Transverse colon (tissue), 4 donors: ENCODE data around the gene TMEM171. TPM values are rescaled to one million over a fixed set of nuclear protein-coding genes. Genes with fewer than 3 reads are reported as not detected.

ENCODE experiments used
- DNase-seq: peaks from one replicate; pipeline ENCODE4 v3.0.0-alpha.2; 2019
- H3K27ac ChIP-seq, 4 donors: fragments of 200-600 bp; sonication (generic); 2 replicates each; pipeline ENCODE4 v1.5.1; 2016 to 2018; ENCODE audit warnings: inconsistent platforms in 4 of 4
- H3K27me3 ChIP-seq: fragments of 200-600 bp; sonication (generic); 2 replicates; pipeline ENCODE4 v1.5.1; 2017; ENCODE audit warnings: inconsistent platforms
- H3K36me3 ChIP-seq, 4 donors: fragments of 200-600 bp; sonication (generic); 2 replicates each; pipeline ENCODE4 v1.5.1; 2017 to 2019; ENCODE audit warnings: inconsistent platforms in 4 of 4
- H3K4me1 ChIP-seq, 4 donors: fragments of 200-600 bp; sonication (generic); 2 replicates each; pipeline ENCODE4 v1.5.1; 2017 to 2020; ENCODE audit warnings: inconsistent platforms in 4 of 4
- H3K4me3 ChIP-seq, 4 donors: fragments of 200-600 bp; sonication (generic); 1 replicate in 1 of 4; 2 replicates in 3 of 4; pipeline versions ENCODE4 v1.5.1 to v1.6.1; 2017 to 2019; ENCODE audit warnings: inconsistent platforms in 4 of 4
- H3K9me3 ChIP-seq, 2 donors: fragments of 200-600 bp; sonication (generic); 2 replicates each; pipeline ENCODE4 v1.5.1; 2017 to 2019; ENCODE audit warnings: inconsistent platforms in 2 of 2
- CTCF ChIP-seq, 5 experiments: fragments of 200-600 bp in 3 of 5; fragments of 450-650 bp in 2 of 5; sonication (generic) in 3 of 5; IDR thresholded peaks; 1 replicate in 2 of 5; 2 replicates in 3 of 5; pipeline ENCODE4 v1.5.1; 2016 to 2017; ENCODE audit warnings: antibody characterized with exemption in 5 of 5, inconsistent platforms in 3 of 5, mild to moderate bottlenecking in 2 of 5, moderate library complexity in 1 of 5
- EP300 ChIP-seq: sonication (generic); formaldehyde crosslinking; IDR thresholded peaks from one replicate; pipeline ENCODE4 v1.6.1; 2017; ENCODE audit warnings: antibody characterized with exemption, low read depth
- POLR2A ChIP-seq: fragments of 450-650 bp; IDR thresholded peaks from one replicate; pipeline ENCODE4 v1.6.1; 2016; ENCODE audit warnings: antibody characterized with exemption, mild to moderate bottlenecking, moderate library complexity
- POLR2AphosphoS5 ChIP-seq, 3 donors: sonication (generic); formaldehyde crosslinking; IDR thresholded peaks; one replicate each; pipeline ENCODE4 v1.6.1; 2016; ENCODE audit warnings: antibody characterized with exemption in 3 of 3
- WGBS, 2 donors: methylation state at CpG; one replicate each; pipeline ENCODE4 v1.1.5; 2018; ENCODE audit warnings: low coverage in 1 of 2; 5-methylcytosine and 5-hydroxymethylcytosine counted together
- in situ Hi-C, 4 donors: fragments of 200-750 bp; cut with MboI; loops; one replicate each; pipeline versions ENCODE4 v1.15.0 to v1.15.1; 2017; ENCODE audit warnings: low sequenced_read_pairs in 3 of 4, low pct_ligation_motif_present in 1 of 4, low pct_unique_long_range_greater_than_20kb in 1 of 4
- intact Hi-C: fragments of 100-400 bp; cut with DNase I; formaldehyde crosslinking; loops from one replicate; pipeline ENCODE4 v1.15.1; 2023; ENCODE audit warnings: low total_unique reads
- total RNA-seq, 4 donors: library from RNA; depleted of rRNA; stranded (reverse); fragments of >200 nt; gene quantifications; one replicate each; pipeline ENCODE4 v1.1.0, GENCODE V29; 2016

The TMEM171 gene
- total RNA-seq, 4 donors from 2014 or later, result 32.8 to 179 (median 114) TPM

GRCh38 chr5:73115399-73116051 lies 4.8 kb upstream of the TMEM171 start:
- H3K36me3 ChIP-seq, result no peaks in the 10 kb centered on the region
- H3K27me3 ChIP-seq, result peaks cover 9% of the 10 kb centered on the region
- no peak overlapping the region for H3K4me3 ChIP-seq
- no peak for DNase-seq
- peaks cover 0 to 49% (median 32%) of the 10 kb centered on the region in 4 donors for H3K4me1 ChIP-seq
- intact Hi-C loops, result no loop called here
- in situ Hi-C loops, result no loop called here
- no peak for TF ChIP-seq EP300
- peak in 1 of 3 donors; percentile 26 for TF ChIP-seq POLR2AphosphoS5 (IDR thresholded peaks at IDR 0.05)
- H3K27ac ChIP-seq, result peak overlapping the region in 3 of 4 donors; percentile 22 to 48 (median 47)
- H3K9me3 ChIP-seq, result no peaks in the 10 kb centered on the region
- WGBS, 2 donors, result 30% methylated on average over 4 of the region's 4 CpGs; no CpG with 5 or more reads in 1 of the 2 donors

- in situ Hi-C loops (no loop called here), intact Hi-C loops (no loop called here)
- 50 to 79% methylated on average over 2 of the region's 2 CpGs for WGBS, 2 donors
- H3K36me3 ChIP-seq, result no peaks in the 10 kb centered on the region
- no peak overlapping the region for H3K4me3 ChIP-seq
- peaks cover 15% of the 10 kb centered on the region for H3K27me3 ChIP-seq
- peak overlapping the region in 1 of 4 donors; percentile 48 for H3K27ac ChIP-seq
- peaks cover 0 to 40% (median 30%) of the 10 kb centered on the region in 4 donors for H3K4me1 ChIP-seq
- no peaks in the 10 kb centered on the region for H3K9me3 ChIP-seq
- TF ChIP-seq CTCF (IDR thresholded peaks at IDR 0.05) (no peak), POLR2A (no peak), EP300 (no peak), POLR2AphosphoS5 (IDR thresholded peaks at IDR 0.05) (no peak)
- DNase-seq, result no peak
Observed at GRCh38 chr5:73116506-73116905, 3.9 kb upstream of the TMEM171 start.

GRCh38 chr5:73117088-73117740 lies 3.2 kb upstream of the TMEM171 start:
- peaks cover 0 to 43% (median 30%) of the 10 kb centered on the region in 4 donors for H3K4me1 ChIP-seq
- in situ Hi-C loops, result no loop called here
- H3K4me3 ChIP-seq, result no peak overlapping the region
- peaks cover 18% of the 10 kb centered on the region for H3K27me3 ChIP-seq
- no peaks in the 10 kb centered on the region for H3K9me3 ChIP-seq
- peak overlapping the region; percentile 79 to 94 (median 89) for H3K27ac ChIP-seq
- 44 to 50% methylated on average over 2 to 3 of the region's 3 CpGs for WGBS, 2 donors
- no peak for DNase-seq
- TF ChIP-seq POLR2A (no peak), CTCF (IDR thresholded peaks at IDR 0.05) (no peak), EP300 (no peak), POLR2AphosphoS5 (IDR thresholded peaks at IDR 0.05) (no peak)
- no peaks in the 10 kb centered on the region for H3K36me3 ChIP-seq
- intact Hi-C loops, result no loop called here

- in situ Hi-C loops (no loop called here), intact Hi-C loops (no loop called here)
- Histone ChIP-seq H3K27ac (peak overlapping the region; percentile 84 to 94 (median 89)), H3K36me3 (no peaks in the 10 kb centered on the region), H3K9me3 (no peaks in the 10 kb centered on the region), H3K4me1 (peaks cover 0 to 46% (median 39%) of the 10 kb centered on the region in 4 donors), H3K4me3 (no peak overlapping the region), H3K27me3 (peaks cover 18% of the 10 kb centered on the region)
- TF ChIP-seq POLR2A (peak; percentile 44), EP300 (peak; percentile 69), CTCF (IDR thresholded peaks at IDR 0.05) (no peak), POLR2AphosphoS5 (IDR thresholded peaks at IDR 0.05) (peak; percentile 12 to 79 (median 55))
- WGBS, 2 donors, result 29 to 45% methylated on average over 1 to 5 of the region's 5 CpGs
- peak; percentile 74 for DNase-seq
Observed at GRCh38 chr5:73118391-73118973, 1.9 kb upstream of the TMEM171 start.
